H1 (cell line): ENCODE data around the gene GRAMD2A. TPM values are rescaled to one million over a fixed set of nuclear protein-coding genes. Genes with fewer than 3 reads are reported as not detected.

Experiments used
- CTCF ChIA-PET: fragments of 300-600 bp; sonication (Branson Sonifier 250); formaldehyde crosslinking; loops from one replicate; lab custom pipeline; 2021; ENCODE audit not compliant: partially characterized antibody; lab: Charles Lee
- POLR2A ChIA-PET: fragments of 300-600 bp; sonication (Branson Sonifier 250); formaldehyde crosslinking; loops from one replicate; lab custom pipeline; 2021; ENCODE audit warnings: inconsistent platforms; ENCODE audit not compliant: partially characterized antibody; lab: Charles Lee
- DNase-seq, 2 experiments: peaks; one replicate each; pipeline versions ENCODE4 v3.0.0 to v3.0.0-alpha.2; 2010 to 2022; ENCODE audit warnings: low spot score in 2 of 2, low read depth in 1 of 2, mixed read lengths in 1 of 2
- FAIRE-seq: peaks from 2 replicates; lab custom pipeline; 2011; peaks lifted over from hg19 to GRCh38; lab: Jason Lieb, UNC
- H2AFZ ChIP-seq: 2 replicates; pipeline ENCODE4 v1.8.1; 2012; ENCODE audit warnings: low read length, inconsistent platforms
- H2AK5ac ChIP-seq: 2 replicates; pipeline ENCODE4 v1.6.1; 2013; ENCODE audit warnings: low read depth, low read length
- H2BK120ac ChIP-seq: replicated peaks from 2 replicates; pipeline ENCODE3; 2013; ENCODE audit warnings: low read depth, low read length, inconsistent platforms
- H2BK12ac ChIP-seq: 2 replicates; pipeline ENCODE4 v1.6.1; 2013; ENCODE audit warnings: low read depth, low read length
- H2BK15ac ChIP-seq: 2 replicates; pipeline ENCODE4 v1.6.1; 2013; ENCODE audit warnings: low read length
- H2BK20ac ChIP-seq: 2 replicates; pipeline ENCODE4 v1.6.1; 2013; ENCODE audit warnings: low read length
- H2BK5ac ChIP-seq: 2 replicates; pipeline ENCODE4 v1.6.1; 2013; ENCODE audit warnings: low read depth, low read length
- H3K14ac ChIP-seq: 2 replicates; pipeline ENCODE4 v1.6.1; 2013; ENCODE audit warnings: inconsistent platforms; ENCODE audit not compliant: insufficient read length
- H3K18ac ChIP-seq: 2 replicates; pipeline ENCODE4 v1.6.1; 2013; ENCODE audit warnings: low read length; ENCODE audit errors: extremely low read depth
- H3K23ac ChIP-seq: 2 replicates; pipeline ENCODE4 v1.6.1; 2013; ENCODE audit warnings: inconsistent platforms; ENCODE audit not compliant: insufficient read length
- H3K23me2 ChIP-seq: 2 replicates; pipeline ENCODE4 v1.6.1; 2013; ENCODE audit warnings: low read depth, low read length
- H3K27ac ChIP-seq: 2 replicates; pipeline ENCODE4 v1.6.1; 2011; ENCODE audit warnings: low read depth, low read length, inconsistent platforms
- H3K27me3 ChIP-seq, 4 experiments: replicated peaks in 1 of 4; 1 replicate in 1 of 4; 2 replicates in 3 of 4; pipeline versions ENCODE4 v1.6.1 to v1.8.1; 2011 to 2013; ENCODE audit warnings: low read length in 3 of 4, mild to moderate bottlenecking in 3 of 4, inconsistent platforms in 2 of 4, mixed read lengths in 2 of 4, moderate library complexity in 1 of 4; ENCODE audit not compliant: control insufficient read depth in 3 of 4, insufficient read depth in 3 of 4; ENCODE audit errors: extremely low read depth in 1 of 4
- H3K36me3 ChIP-seq, 4 experiments: 2 replicates each; pipeline versions ENCODE4 v1.6.1 to v1.8.1; 2011 to 2013; ENCODE audit warnings: mild to moderate bottlenecking in 4 of 4, low read length in 3 of 4, moderate library complexity in 2 of 4, control low read depth in 1 of 4, inconsistent platforms in 1 of 4; ENCODE audit not compliant: insufficient read depth in 4 of 4, control insufficient read depth in 2 of 4
- H3K4ac ChIP-seq: replicated peaks from 2 replicates; pipeline ENCODE3; 2013; ENCODE audit warnings: low read length, low read depth, mixed read lengths, inconsistent platforms; ENCODE audit not compliant: insufficient read length
- H3K4me1 ChIP-seq, 4 experiments: replicated peaks in 1 of 4; 1 replicate in 1 of 4; 2 replicates in 3 of 4; pipeline versions ENCODE4 v1.6.1 to v1.8.1; 2011 to 2013; ENCODE audit warnings: low read length in 3 of 4, inconsistent platforms in 2 of 4, mixed read lengths in 1 of 4; ENCODE audit not compliant: insufficient read depth in 4 of 4, control insufficient read depth in 3 of 4
- H3K4me2 ChIP-seq, 2 experiments: 2 replicates each; pipeline versions ENCODE4 v1.6.1 to v1.8.1; 2011 to 2013; ENCODE audit warnings: low read depth in 2 of 2, low read length in 2 of 2, control low read depth in 1 of 2, inconsistent platforms in 1 of 2, mild to moderate bottlenecking in 1 of 2; ENCODE audit not compliant: insufficient read depth in 1 of 2
- H3K4me3 ChIP-seq, 4 experiments: fragments of 200-600, 300-600 bp in 1 of 4; sonication (generic), shearing (Covaris generic), sonication (Bioruptor Twin) in 1 of 4; 2 replicates each; pipeline versions ENCODE4 v1.5.1 to v1.8.1; 2011 to 2016; ENCODE audit warnings: low read length in 4 of 4, low read depth in 3 of 4, control low read depth in 2 of 4, inconsistent platforms in 2 of 4, mild to moderate bottlenecking in 2 of 4, mixed read lengths in 1 of 4, moderate library complexity in 1 of 4; ENCODE audit not compliant: insufficient read depth in 2 of 4; ENCODE audit errors: extremely low read depth in 1 of 4
- H3K56ac ChIP-seq: replicated peaks from 2 replicates; pipeline ENCODE3; 2013; ENCODE audit warnings: low read depth, mild to moderate bottlenecking, mixed read lengths, low read length, inconsistent platforms; ENCODE audit not compliant: insufficient read length
- H3K79me1 ChIP-seq: 2 replicates; pipeline ENCODE4 v1.6.1; 2013; ENCODE audit warnings: low read depth, low read length, control low read depth
- H3K79me2 ChIP-seq, 2 experiments: 2 replicates each; pipeline versions ENCODE4 v1.6.1 to v1.8.1; 2012 to 2013; ENCODE audit warnings: low read length in 2 of 2, mild to moderate bottlenecking in 2 of 2, inconsistent platforms in 1 of 2; ENCODE audit not compliant: insufficient read depth in 2 of 2, control insufficient read depth in 1 of 2
- H3K9ac ChIP-seq, 4 experiments: replicated peaks in 1 of 4; 1 replicate in 1 of 4; 2 replicates in 3 of 4; pipeline versions ENCODE4 v1.6.1 to v1.8.1; 2011 to 2013; ENCODE audit warnings: low read depth in 3 of 4, low read length in 3 of 4, control low read depth in 2 of 4, mild to moderate bottlenecking in 2 of 4, moderate library complexity in 2 of 4, inconsistent platforms in 1 of 4; ENCODE audit errors: extremely low read depth in 1 of 4
- H3K9me3 ChIP-seq, 2 experiments: 2 replicates each; pipeline versions ENCODE4 v1.6.1 to v1.8.1; 2012 to 2013; ENCODE audit warnings: mild to moderate bottlenecking in 2 of 2, moderate library complexity in 2 of 2, control low read depth in 1 of 2, inconsistent platforms in 1 of 2, low read depth in 1 of 2, low read length in 1 of 2, mixed read lengths in 1 of 2; ENCODE audit not compliant: insufficient read depth in 2 of 2
- H4K20me1 ChIP-seq, 2 experiments: replicated peaks in 1 of 2; 2 replicates each; pipeline versions ENCODE3 to v1.8.1; 2011 to 2013; ENCODE audit warnings: inconsistent platforms in 2 of 2, low read length in 2 of 2, mild to moderate bottlenecking in 1 of 2; ENCODE audit not compliant: insufficient read depth in 2 of 2, control insufficient read depth in 1 of 2
- H4K5ac ChIP-seq: 2 replicates; pipeline ENCODE4 v1.6.1; 2013; ENCODE audit warnings: low read length, low read depth, mixed read lengths, inconsistent platforms; ENCODE audit not compliant: insufficient read length
- H4K8ac ChIP-seq: 2 replicates; pipeline ENCODE4 v1.8.0; 2013; ENCODE audit warnings: mild to moderate bottlenecking, moderate library complexity, low read length, inconsistent platforms; ENCODE audit not compliant: insufficient read depth; ENCODE audit errors: extremely low read depth
- H4K91ac ChIP-seq: replicated peaks from 2 replicates; pipeline ENCODE3; 2013; ENCODE audit warnings: low read length, mixed read lengths, inconsistent platforms; ENCODE audit not compliant: insufficient read length
- HDAC6 ChIP-seq: IDR thresholded peaks from one replicate; pipeline ENCODE4 v1.7.1; 2012; ENCODE audit warnings: low read depth, mild to moderate bottlenecking, inconsistent platforms, low read length, moderate library complexity
- POLR2AphosphoS5 ChIP-seq: IDR thresholded peaks from 2 replicates; pipeline ENCODE4 v1.6.1; 2011; ENCODE audit warnings: low read depth, low read length
- RAD21 ChIP-seq, 2 experiments: IDR thresholded peaks in 1 of 2; conservative IDR thresholded peaks in 1 of 2; 2 replicates each; pipeline ENCODE4 v1.6.1; 2011; ENCODE audit warnings: low read depth in 2 of 2, low read length in 2 of 2, improper control_type of control experiment in 1 of 2, inconsistent platforms in 1 of 2, mild to moderate bottlenecking in 1 of 2, moderate library complexity in 1 of 2
- SUZ12 ChIP-seq: fragments of 200-600 bp; sonication (generic); IDR thresholded peaks from 2 replicates; pipeline ENCODE4 v1.6.1; 2012; ENCODE audit warnings: mild to moderate bottlenecking, inconsistent platforms, low read length, moderate library complexity, mixed read lengths
- TAF1 ChIP-seq: IDR thresholded peaks from 2 replicates; pipeline ENCODE4 v1.6.1; 2011; ENCODE audit warnings: mild to moderate bottlenecking, low read depth, low read length
- TAF7 ChIP-seq: optimal IDR thresholded peaks from 2 replicates; pipeline ENCODE3; 2011; ENCODE audit warnings: low read depth, mild to moderate bottlenecking, inconsistent platforms, low read length, moderate library complexity, borderline replicate concordance
- TBP ChIP-seq: IDR thresholded peaks from 2 replicates; pipeline ENCODE4 v1.6.1; 2011; ENCODE audit warnings: low read depth, low read length, improper control_type of control experiment
- WGBS, 2 experiments: shearing (Covaris generic) in 1 of 2; methylation state at CpG; one replicate each; pipeline versions ENCODE4 v1.1.6 to v1.1.7; 2013 to 2015; ENCODE audit warnings: low lambda C conversion rate in 2 of 2, mixed read lengths in 2 of 2, inconsistent platforms in 1 of 2, low coverage in 1 of 2, missing lambda C conversion rate in 1 of 2; ENCODE audit not compliant: insufficient replicate concordance in 2 of 2, insufficient coverage in 1 of 2, insufficient read length in 1 of 2; ENCODE audit errors: extremely low coverage in 1 of 2, missing lambda C conversion rate in 1 of 2; 5-methylcytosine and 5-hydroxymethylcytosine counted together
- polyA plus RNA-seq, 7 experiments: library from polyadenylated mRNA; depleted of rRNA in 3 of 7; stranded (reverse) in 5 of 7; unstranded in 2 of 7; fragments of >200 nt in 5 of 7; fragments of 200-250 nt in 2 of 7; gene quantifications; 1 replicate in 5 of 7; 2 replicates in 1 of 7; 4 replicates in 1 of 7; pipeline versions ENCODE4 v1.2.1 to v1.2.3, GENCODE V29; 2011 to 2013; ENCODE audit warnings: missing spikeins in 2 of 7, mixed read lengths in 2 of 7
- total RNA-seq: library from RNA; stranded (reverse); fragmentation: NEBNext Ultra II Directional; extraction: Animal tissue kit (Norgen Biotek cat#: 25700); gene quantifications from 2 replicates; pipeline ENCODE4 v1.2.1, GENCODE V29; 2021
- TF ChIP-seq, protein P1 (sequence below): IDR thresholded peaks from 2 replicates; pipeline ENCODE4 v1.6.1; 2011; ENCODE audit warnings: low read depth, mild to moderate bottlenecking, low read length; ENCODE audit not compliant: insufficient read depth

The GRAMD2A gene
- total and polyA plus RNA-seq, 2 of the 8 experiments (the other 6 are each of a cell fraction or from before 2014, with no cell fraction given): 0.57 to 1.5 TPM

DNA sequence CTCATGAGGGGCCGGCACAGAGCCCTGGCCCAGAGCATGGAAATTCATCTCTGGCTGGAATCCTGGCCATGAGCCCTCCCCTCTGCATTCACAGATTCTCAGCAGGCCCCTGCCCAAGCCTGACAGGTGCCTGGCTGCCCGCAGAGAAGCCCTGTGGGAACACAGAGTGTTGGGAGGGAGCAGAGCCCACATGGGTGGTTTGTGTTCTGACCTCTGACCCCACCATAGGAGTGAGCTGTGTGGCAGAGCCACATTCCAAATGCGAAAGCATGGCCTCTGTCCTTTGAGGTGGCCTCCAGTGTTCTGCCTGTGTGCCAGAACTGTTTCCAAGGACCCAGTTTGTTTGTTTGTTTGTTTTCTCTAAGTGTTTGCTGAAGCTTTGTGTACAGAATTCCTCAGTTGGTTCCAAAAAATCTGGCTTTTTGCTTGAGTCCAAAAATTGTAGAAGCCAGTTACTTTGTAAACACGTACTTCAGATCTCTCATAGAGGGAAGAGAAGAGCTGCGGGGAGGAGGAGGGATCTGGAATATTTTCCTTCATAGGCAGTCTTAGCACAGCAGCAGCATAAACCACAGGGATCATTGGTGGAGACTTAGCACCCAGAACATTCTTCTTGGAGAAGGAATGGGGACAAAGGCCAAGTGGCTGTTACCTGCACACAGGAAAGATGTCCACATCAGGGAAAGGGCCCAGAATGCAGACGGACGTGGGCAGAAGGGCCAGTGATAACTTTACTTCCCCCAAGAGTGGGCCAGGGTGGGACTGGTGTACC lies 36.0 kb downstream of the GRAMD2A start:
- no peaks in the 10 kb centered on the region; the same call in 1 of the 2 replicates for H3K23me2 ChIP-seq
- ChIA-PET CTCF (interaction anchor here (0.6 to 2.8 kb wide), 6 partner anchors 8 to 1442 kb away, joined by 3 to 8 read pairs (median 4); no protein-coding TSS in a partner anchor), POLR2A (no interaction called here)
- no peak overlapping the region for H2BK12ac ChIP-seq
- no peak overlapping the region for H3K18ac ChIP-seq
- H3K9me3 ChIP-seq: no peaks in the 10 kb centered on the region
- no peak overlapping the region for H4K5ac ChIP-seq
- H3K27ac ChIP-seq: no peak overlapping the region
- no peak overlapping the region for H3K4ac ChIP-seq
- H3K14ac ChIP-seq: no peak overlapping the region
- no peak for FAIRE-seq
- H3K79me1 ChIP-seq: no peaks in the 10 kb centered on the region
- peak in 1 of 2 experiments; percentile 39 for DNase-seq
- no peak overlapping the region for H3K23ac ChIP-seq
- H3K36me3 ChIP-seq: no peaks in the 10 kb centered on the region
- H2AK5ac ChIP-seq: no peak overlapping the region
- H4K20me1 ChIP-seq: no peaks in the 10 kb centered on the region
- H2AFZ ChIP-seq: no peak overlapping the region
- H4K8ac ChIP-seq: no peak overlapping the region
- H3K4me1 ChIP-seq: no peaks in the 10 kb centered on the region
- no peak overlapping the region for H3K56ac ChIP-seq
- H2BK20ac ChIP-seq: no peak overlapping the region
- H2BK15ac ChIP-seq: no peak overlapping the region
- H3K4me2 ChIP-seq: no peak overlapping the region
- no peak overlapping the region for H4K91ac ChIP-seq
- no peak overlapping the region for H3K9ac ChIP-seq
- TF ChIP-seq TAF1 (no peak), RAD21 (IDR thresholded peaks at IDR 0.05 in 1 of 2, conservative IDR thresholded peaks at IDR 0.05 in 1 of 2; ENCODE audit: low read depth in 2 of 2, low read length in 2 of 2) (no peak), POLR2AphosphoS5 (no peak), SUZ12 (no peak), HDAC6 (no peak), TBP (no peak), TAF7 (no peak)
- TF ChIP-seq, protein P1, sequence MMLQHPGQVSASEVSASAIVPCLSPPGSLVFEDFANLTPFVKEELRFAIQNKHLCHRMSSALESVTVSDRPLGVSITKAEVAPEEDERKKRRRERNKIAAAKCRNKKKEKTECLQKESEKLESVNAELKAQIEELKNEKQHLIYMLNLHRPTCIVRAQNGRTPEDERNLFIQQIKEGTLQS: no peak
- no peaks in the 10 kb centered on the region for H3K79me2 ChIP-seq
- 89% methylated on average over 7 of the region's 7 CpGs; no CpG with 5 or more reads in 1 of the 2 experiments for WGBS, 2 experiments
- no peak overlapping the region for H2BK120ac ChIP-seq
- no peaks in the 10 kb centered on the region for H3K27me3 ChIP-seq
- no peak overlapping the region for H3K4me3 ChIP-seq
- no peak overlapping the region for H2BK5ac ChIP-seq
